Memory B cell (primary cell): Measurements from ENCODE around the gene SPOCK2.

Experiments
- ATAC-seq: fragments of 150-1000 bp; cut with Tn5 transposase; 2 replicates; pipeline ENCODE4 v1.10.0; 2021; ENCODE audit warnings: low read depth, mild to moderate bottlenecking, moderate library complexity
- DNase-seq, 2 donors: peaks; one replicate each; pipeline ENCODE4 v3.0.0; 2022; ENCODE audit warnings: low spot score in 2 of 2
- H3K27ac Mint-ChIP-seq: one replicate; pipeline ENCODE4 v1.8.0; 2022; ENCODE audit warnings: mild to moderate bottlenecking, moderate library complexity, mixed read lengths
- H3K27me3 Mint-ChIP-seq: one replicate; pipeline ENCODE4 v1.8.0; 2022; ENCODE audit warnings: mixed read lengths
- H3K36me3 Mint-ChIP-seq: one replicate; pipeline ENCODE4 v1.8.0; 2022; ENCODE audit warnings: mild to moderate bottlenecking, mixed read lengths
- H3K4me1 Mint-ChIP-seq: one replicate; pipeline ENCODE4 v1.8.0; 2022; ENCODE audit warnings: mixed read lengths
- H3K4me3 Mint-ChIP-seq: one replicate; pipeline ENCODE4 v1.8.0; 2022; ENCODE audit warnings: mild to moderate bottlenecking, moderate library complexity, mixed read lengths
- H3K9me3 Mint-ChIP-seq: one replicate; pipeline ENCODE4 v1.8.0; 2022; ENCODE audit warnings: mixed read lengths

SPOCK2 gene

GRCh38 chr10:72087392-72087968 is 871 bp downstream of the SPOCK2 start:
- peak overlapping the region; percentile 95 for H3K4me3 Mint-ChIP-seq
- no peaks in the 10 kb centered on the region for H3K27me3 Mint-ChIP-seq
- no peaks in the 10 kb centered on the region for H3K9me3 Mint-ChIP-seq
- ATAC-seq, result peak; percentile 72
- H3K4me1 Mint-ChIP-seq, result peaks cover 35% of the 10 kb centered on the region
- peak; percentile 51 to 70 for DNase-seq
- peaks cover 10% of the 10 kb centered on the region for H3K36me3 Mint-ChIP-seq
- peak overlapping the region; percentile 95 for H3K27ac Mint-ChIP-seq

GRCh38 chr10:72086466-72087391 is 1.6 kb downstream of the SPOCK2 start:
- Mint-ChIP-seq H3K4me3 (peak overlapping the region; percentile 95), H3K4me1 (peaks cover 37% of the 10 kb centered on the region)

DNA sequence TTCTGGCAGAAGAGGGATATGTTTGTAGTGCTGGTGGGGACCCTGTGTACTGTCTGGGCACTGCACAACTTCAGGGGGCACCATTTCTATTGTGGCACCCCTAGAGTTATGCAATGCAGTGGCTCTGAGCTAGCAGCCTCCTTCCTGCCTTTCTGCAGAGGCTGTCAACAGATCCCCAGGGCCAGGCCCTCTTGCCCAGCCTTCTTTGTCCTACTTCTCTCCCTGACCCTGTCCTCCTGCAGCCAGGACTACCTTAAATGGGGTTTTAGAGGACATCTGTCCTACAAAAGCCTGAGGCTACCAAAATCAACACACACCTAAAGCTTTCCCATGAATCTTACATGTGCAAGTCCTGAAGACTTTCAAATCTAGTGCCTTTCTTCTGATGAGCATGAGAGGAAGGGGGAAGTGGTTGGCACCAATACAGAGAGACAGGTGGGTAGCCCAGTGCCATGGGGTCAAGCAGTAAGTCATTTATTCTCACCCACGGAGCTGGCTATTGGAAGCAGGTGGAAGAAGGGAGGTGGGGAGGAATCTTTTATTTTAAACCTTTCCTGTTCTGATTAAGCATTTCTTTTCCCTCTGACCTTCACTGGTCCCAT is 2.4 kb downstream of the SPOCK2 start:
- Mint-ChIP-seq H3K27me3 (no peaks in the 10 kb centered on the region), H3K9me3 (no peaks in the 10 kb centered on the region), H3K27ac (peak overlapping the region; percentile 95), H3K36me3 (peaks cover 10% of the 10 kb centered on the region), H3K4me3 (peak overlapping the region; percentile 95), H3K4me1 (peaks cover 44% of the 10 kb centered on the region)
- ATAC-seq (no peak), DNase-seq (no peak)

More at GRCh38 chr10:72086466-72087391, 1.6 kb downstream of the SPOCK2 start:
- H3K9me3 Mint-ChIP-seq, result no peaks in the 10 kb centered on the region
- peaks cover 10% of the 10 kb centered on the region for H3K36me3 Mint-ChIP-seq
- DNase-seq (peak in 1 of 2 donors; percentile 77), ATAC-seq (peak; percentile 71)
- peak overlapping the region; percentile 95 for H3K27ac Mint-ChIP-seq
- H3K27me3 Mint-ChIP-seq, result no peaks in the 10 kb centered on the region

- Mint-ChIP-seq H3K36me3 (peaks cover 10% of the 10 kb centered on the region), H3K9me3 (no peaks in the 10 kb centered on the region), H3K27ac (peak overlapping the region; percentile 95), H3K4me1 (peaks cover 49% of the 10 kb centered on the region), H3K27me3 (no peaks in the 10 kb centered on the region), H3K4me3 (no peak overlapping the region)
- ATAC-seq (no peak), DNase-seq (no peak)
Measured at GRCh38 chr10:72085166-72085565, 3.2 kb downstream of the SPOCK2 start.

GRCh38 chr10:72083790-72084459 is 4.4 kb downstream of the SPOCK2 start:
- ATAC-seq (no peak), DNase-seq (no peak)
- H3K27ac Mint-ChIP-seq, result peak overlapping the region; percentile 95
- peaks cover 10% of the 10 kb centered on the region for H3K36me3 Mint-ChIP-seq
- no peaks in the 10 kb centered on the region for H3K9me3 Mint-ChIP-seq
- peaks cover 58% of the 10 kb centered on the region for H3K4me1 Mint-ChIP-seq
- H3K27me3 Mint-ChIP-seq, result no peaks in the 10 kb centered on the region
- no peak overlapping the region for H3K4me3 Mint-ChIP-seq

- ATAC-seq, result no peak
- Mint-ChIP-seq H3K4me3 (no peak overlapping the region), H3K27me3 (no peaks in the 10 kb centered on the region), H3K27ac (peak overlapping the region; percentile 95), H3K4me1 (peaks cover 59% of the 10 kb centered on the region), H3K9me3 (no peaks in the 10 kb centered on the region), H3K36me3 (peaks cover 8% of the 10 kb centered on the region)
- no peak for DNase-seq
Measured at GRCh38 chr10:72082856-72083789, 5.2 kb downstream of the SPOCK2 start.

DNA sequence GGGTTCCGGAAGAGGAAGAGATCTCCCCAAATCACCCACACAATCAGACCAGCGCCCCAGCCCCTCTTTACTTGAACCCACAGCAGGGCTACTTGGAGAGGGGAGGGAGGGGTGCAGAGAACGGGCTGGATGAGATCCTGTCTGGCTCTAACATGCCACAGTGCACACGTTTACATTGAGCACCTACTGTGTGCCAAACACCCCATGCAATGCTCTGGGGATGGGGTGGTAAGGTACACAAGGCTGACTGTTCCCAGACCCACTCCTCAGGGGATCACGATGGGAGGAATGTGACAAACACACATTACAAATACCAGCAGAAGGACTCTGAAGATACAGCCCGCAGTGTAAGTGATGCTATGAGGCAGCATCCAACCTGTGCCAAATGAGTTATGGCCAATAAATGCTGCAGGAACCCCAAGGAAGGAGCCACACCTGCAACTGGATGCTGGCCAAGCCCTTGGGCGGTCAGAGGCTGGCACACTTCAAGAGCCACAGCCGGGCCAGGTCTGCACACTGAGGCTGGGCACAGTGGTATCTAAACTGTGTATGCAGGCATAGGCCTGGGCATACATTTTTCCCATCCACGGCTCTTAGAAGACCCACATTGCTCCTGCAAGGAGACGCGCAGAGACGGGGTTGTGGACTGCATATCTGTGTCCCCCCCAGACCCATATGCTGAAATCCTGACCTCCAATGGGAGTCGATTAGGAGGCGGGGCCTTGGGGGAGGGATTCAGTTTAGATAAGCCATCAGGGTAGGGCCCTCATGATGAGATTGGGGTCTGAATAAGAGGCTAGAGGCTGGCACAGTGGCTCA is 6.4 kb downstream of the SPOCK2 start:
- no peak for DNase-seq
- H3K27me3 Mint-ChIP-seq, result no peaks in the 10 kb centered on the region
- no peak for ATAC-seq
- H3K4me3 Mint-ChIP-seq, result no peak overlapping the region
- H3K36me3 Mint-ChIP-seq, result peaks cover 8% of the 10 kb centered on the region
- H3K27ac Mint-ChIP-seq, result peak overlapping the region; percentile 80
- H3K9me3 Mint-ChIP-seq, result no peaks in the 10 kb centered on the region
- H3K4me1 Mint-ChIP-seq, result peaks cover 64% of the 10 kb centered on the region

GRCh38 chr10:72081210-72081609 is 7.1 kb downstream of the SPOCK2 start:
- DNase-seq (no peak), ATAC-seq (no peak)
- H3K4me3 Mint-ChIP-seq, result peak overlapping the region; percentile 28
- H3K27me3 Mint-ChIP-seq, result no peaks in the 10 kb centered on the region
- H3K36me3 Mint-ChIP-seq, result peaks cover 7% of the 10 kb centered on the region
- H3K27ac Mint-ChIP-seq, result peak overlapping the region; percentile 80
- H3K4me1 Mint-ChIP-seq, result peaks cover 62% of the 10 kb centered on the region
- no peaks in the 10 kb centered on the region for H3K9me3 Mint-ChIP-seq

DNA sequence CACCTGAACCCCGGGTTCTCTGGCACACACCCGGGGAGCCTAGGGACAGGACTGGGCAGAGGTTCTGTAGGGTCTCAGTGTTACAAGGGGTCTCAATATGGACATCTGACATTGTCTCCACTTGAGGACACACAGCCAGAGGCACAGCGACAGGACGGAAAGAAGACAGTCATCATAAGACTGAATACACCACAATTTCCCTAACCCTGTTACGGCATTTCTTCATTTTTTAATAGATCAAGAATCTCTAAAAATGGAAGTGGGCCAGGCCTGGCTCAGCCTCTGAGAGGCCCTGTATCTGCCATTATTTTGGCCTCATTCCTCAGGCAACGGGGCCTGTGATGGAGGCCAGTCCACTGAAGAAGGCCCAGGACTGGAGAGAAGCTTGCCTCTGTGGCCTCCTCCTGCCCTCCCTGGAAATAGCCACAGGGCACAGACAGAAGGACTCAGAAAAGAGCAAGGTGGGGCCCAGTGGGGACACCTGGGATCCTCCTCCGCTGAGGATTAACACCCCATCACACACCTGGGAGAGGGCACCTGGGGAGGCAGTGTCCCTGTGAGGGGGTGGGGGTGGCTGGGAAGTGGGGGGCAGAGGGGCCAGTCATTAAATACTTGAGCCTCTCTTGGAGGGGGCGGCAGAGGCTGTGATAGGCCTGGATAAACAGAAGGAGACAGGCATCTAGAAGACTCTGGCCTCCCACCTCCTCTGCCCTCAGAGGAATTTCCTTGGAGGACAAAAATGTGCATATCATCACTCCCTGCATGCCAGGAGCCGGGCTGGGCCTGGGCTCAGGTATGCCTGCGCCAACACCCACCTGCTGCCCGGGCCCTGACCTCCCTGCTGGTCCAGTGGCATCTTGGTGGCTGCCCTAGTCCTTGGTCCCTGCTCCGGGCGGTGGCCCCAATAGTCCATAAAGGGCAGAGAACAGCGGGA is 8.0 kb downstream of the SPOCK2 start:
- Mint-ChIP-seq H3K27me3 (no peaks in the 10 kb centered on the region), H3K4me3 (peak overlapping the region; percentile 55), H3K27ac (peak overlapping the region; percentile 80), H3K36me3 (peaks cover under 1% of the 10 kb centered on the region), H3K9me3 (no peaks in the 10 kb centered on the region), H3K4me1 (peaks cover 59% of the 10 kb centered on the region)
- peak; percentile 11 for ATAC-seq
- DNase-seq, result no peak

DNA sequence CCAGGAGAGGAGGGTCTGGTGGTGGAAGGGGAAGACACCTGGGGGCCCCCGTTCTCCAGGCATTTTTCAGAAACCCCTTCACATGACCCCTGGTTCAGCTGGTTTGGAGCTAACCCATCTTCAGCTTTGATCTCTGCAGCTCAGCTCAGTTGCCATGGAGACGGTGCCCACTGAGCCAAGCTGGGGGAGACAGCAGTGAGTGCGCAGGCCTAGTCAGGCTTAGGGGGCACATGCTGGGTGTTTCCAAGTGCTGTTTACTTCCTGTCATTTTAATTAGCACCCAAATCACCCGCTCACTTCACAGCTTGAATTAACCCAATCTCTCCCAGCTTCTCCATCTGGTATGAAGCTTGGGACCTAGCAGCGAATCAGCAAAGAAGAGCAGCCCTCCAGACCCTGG is 9.0 kb downstream of the SPOCK2 start:
- no peaks in the 10 kb centered on the region for H3K9me3 Mint-ChIP-seq
- ATAC-seq (peak; percentile 96), DNase-seq (peak; percentile 57 to 75)
- H3K4me1 Mint-ChIP-seq, result peaks cover 59% of the 10 kb centered on the region
- peak overlapping the region; percentile 80 for H3K27ac Mint-ChIP-seq
- H3K27me3 Mint-ChIP-seq, result no peaks in the 10 kb centered on the region
- H3K4me3 Mint-ChIP-seq, result peak overlapping the region; percentile 55
- H3K36me3 Mint-ChIP-seq, result peaks cover 2% of the 10 kb centered on the region

GRCh38 chr10:72077275-72077990 is 10.9 kb downstream of the SPOCK2 start:
- H3K27me3 Mint-ChIP-seq, result no peaks in the 10 kb centered on the region
- peak overlapping the region; percentile 80 for H3K27ac Mint-ChIP-seq
- DNase-seq (no peak), ATAC-seq (no peak)
- H3K9me3 Mint-ChIP-seq, result no peaks in the 10 kb centered on the region
- no peak overlapping the region for H3K4me3 Mint-ChIP-seq
- H3K4me1 Mint-ChIP-seq, result peaks cover 52% of the 10 kb centered on the region
- H3K36me3 Mint-ChIP-seq, result peaks cover 9% of the 10 kb centered on the region
